Muscle layer of duodenum (tissue), 2 donors: ENCODE measurements around the gene IL17REL.
"Not testable (repeated sequence)": the region's sequence is repeated elsewhere in the genome, so short reads cannot be mapped to it uniquely, and the experiment has no call there.

Experiments
- H3K27ac ChIP-seq: one replicate; pipeline ENCODE4 v1.7.0; 2013; ENCODE audit warnings: mild to moderate bottlenecking, low read length
- H3K27me3 ChIP-seq: one replicate; pipeline ENCODE4 v1.7.0; 2013; ENCODE audit warnings: low read depth, mild to moderate bottlenecking, control low read depth, low read length
- H3K36me3 ChIP-seq, 2 donors: one replicate each; pipeline ENCODE4 v1.7.0; 2013; ENCODE audit warnings: low read length in 2 of 2, control low read depth in 1 of 2, mild to moderate bottlenecking in 1 of 2; ENCODE audit not compliant: insufficient read depth in 2 of 2, control insufficient read depth in 1 of 2
- H3K4me1 ChIP-seq, 2 donors: one replicate each; pipeline ENCODE4 v1.7.0; 2013; ENCODE audit warnings: low read length in 2 of 2, mild to moderate bottlenecking in 2 of 2, control low read depth in 1 of 2, moderate library complexity in 1 of 2; ENCODE audit not compliant: insufficient read depth in 2 of 2, control insufficient read depth in 1 of 2
- H3K4me3 ChIP-seq, 2 donors: one replicate each; pipeline ENCODE4 v1.7.0; 2013; ENCODE audit warnings: low read length in 2 of 2, low read depth in 1 of 2, mild to moderate bottlenecking in 1 of 2
- H3K9me3 ChIP-seq, 2 donors: one replicate each; pipeline ENCODE4 v1.7.0; 2013; ENCODE audit warnings: low read length in 2 of 2, control low read depth in 1 of 2, mild to moderate bottlenecking in 1 of 2; ENCODE audit not compliant: control insufficient read depth in 1 of 2
- donor health status: healthy.

IL17REL gene

DNA sequence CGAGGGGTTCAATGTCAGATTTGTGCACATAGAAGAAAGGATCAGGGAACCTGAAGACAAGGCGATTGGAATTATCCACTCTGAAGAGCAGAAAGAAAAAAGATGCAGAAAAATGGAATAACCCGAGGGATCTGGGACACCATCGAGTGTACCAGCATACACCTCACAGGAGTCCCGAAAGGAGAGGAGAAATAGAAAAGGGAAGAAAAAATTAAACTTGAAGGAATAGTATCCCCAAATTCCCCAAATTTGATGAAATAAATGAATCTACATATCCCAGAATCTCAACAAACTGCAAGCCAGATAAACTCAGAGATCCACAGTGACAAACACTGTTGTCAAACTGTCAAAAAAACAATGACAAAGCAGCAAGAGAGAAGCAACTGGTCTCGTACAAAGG, 21.4 kb downstream of the IL17REL start:
- Histone ChIP-seq H3K4me3 (no peak overlapping the region), H3K36me3 (no peaks in the 10 kb centered on the region), H3K4me1 (peaks cover 0 to 3% of the 10 kb centered on the region in 2 donors), H3K9me3 (peaks cover 0 to 22% of the 10 kb centered on the region in 2 donors), H3K27me3 (no peaks in the 10 kb centered on the region), H3K27ac (no peak overlapping the region)

DNA sequence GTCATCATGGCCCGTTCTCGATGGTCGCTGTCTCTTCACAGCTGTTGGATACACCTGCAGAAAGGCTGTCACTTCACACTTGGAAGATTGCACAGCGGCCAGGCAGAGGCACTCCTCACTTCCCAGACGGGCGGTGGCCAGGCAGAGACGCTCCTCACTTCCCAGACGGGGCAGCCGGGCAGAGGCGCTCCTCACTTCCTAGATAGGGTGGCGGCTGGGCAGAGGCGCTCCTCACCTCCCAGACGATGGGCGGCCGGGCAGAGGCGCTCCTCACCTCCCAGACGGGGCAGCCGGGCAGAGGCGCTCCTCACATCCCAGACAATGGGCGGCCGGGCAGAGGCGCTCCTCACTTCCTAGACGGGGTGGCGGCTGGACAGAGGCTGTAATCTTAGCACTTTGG, 22.7 kb downstream of the IL17REL start:
- H3K36me3 ChIP-seq, H3K4me1 ChIP-seq, H3K4me3 ChIP-seq, H3K27ac ChIP-seq, H3K27me3 ChIP-seq: not testable (repeated sequence)
- H3K9me3 ChIP-seq = peaks cover 0 to 23% of the 10 kb centered on the region in 2 donors

DNA sequence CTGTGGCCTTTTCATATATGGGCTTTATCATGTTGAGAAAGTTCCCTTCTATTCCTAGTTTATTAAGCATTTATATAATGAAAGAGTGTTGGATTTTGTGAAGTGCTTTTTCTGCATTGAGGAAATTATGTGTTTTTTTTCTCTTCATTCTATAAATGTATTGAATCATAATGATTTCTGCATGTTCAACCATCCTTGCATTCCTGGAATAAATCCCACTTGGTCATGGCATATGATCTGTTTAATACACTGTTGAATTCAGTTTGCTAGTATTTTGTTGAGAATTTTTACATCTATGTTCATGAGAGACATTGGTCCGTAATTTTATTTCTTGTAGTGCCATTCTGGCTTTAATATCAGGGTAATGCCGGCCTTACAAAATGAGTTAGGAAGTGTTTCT, 26.2 kb downstream of the IL17REL start:
- Histone ChIP-seq H3K9me3 (peaks cover 0 to 16% of the 10 kb centered on the region in 2 donors), H3K27ac (no peak overlapping the region), H3K4me1 (peaks cover 0 to 6% of the 10 kb centered on the region in 2 donors), H3K27me3 (peaks cover 7% of the 10 kb centered on the region), H3K36me3 (no peaks in the 10 kb centered on the region), H3K4me3 (no peak overlapping the region)

DNA sequence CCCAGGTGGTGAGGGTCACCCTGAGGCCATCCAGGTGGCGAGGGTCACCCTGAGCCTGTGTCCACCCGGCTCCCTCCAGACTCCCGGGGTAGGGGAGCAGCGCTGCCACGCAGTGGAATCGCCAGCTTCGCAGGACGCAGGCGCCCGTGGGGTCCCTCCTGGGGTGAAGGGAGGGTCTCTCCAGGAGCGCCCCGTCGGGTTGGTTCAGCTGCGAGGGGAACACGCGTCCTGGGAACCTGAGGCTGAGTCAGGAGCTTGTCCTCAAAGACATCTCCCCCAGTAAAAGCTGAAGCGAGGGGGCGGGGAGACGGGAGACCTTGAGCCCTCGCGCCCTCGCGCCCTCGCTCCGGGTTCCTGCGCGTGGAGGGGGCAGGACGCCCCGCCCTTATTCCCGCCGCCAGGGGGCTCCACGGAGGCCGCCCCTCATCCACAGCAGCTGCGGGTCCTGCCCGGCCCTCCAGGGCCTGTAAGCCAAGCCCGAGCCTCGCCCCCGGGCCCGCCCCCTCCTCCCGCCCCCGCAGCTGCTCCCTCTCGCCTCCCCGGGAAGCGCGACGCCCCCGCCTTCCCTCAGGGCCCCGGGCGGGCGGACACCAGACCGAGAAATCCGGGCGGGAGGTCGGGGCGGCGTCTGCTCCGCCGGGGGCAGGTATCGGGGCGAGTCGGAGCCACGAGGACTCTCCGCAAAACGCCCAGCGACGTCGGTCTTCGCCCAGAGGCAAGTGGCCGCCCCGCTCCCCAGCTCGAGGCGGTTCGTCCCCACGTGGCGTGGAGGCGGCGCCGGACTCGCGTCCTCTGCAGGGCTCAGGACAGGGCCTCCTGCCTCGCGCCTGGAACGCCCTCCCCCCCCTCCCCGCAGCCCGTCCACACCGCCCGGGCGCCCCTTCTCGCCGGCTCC, 29.2 kb downstream of the IL17REL start:
- Histone ChIP-seq H3K27me3 (peaks cover 7% of the 10 kb centered on the region), H3K4me3 (no peak overlapping the region), H3K36me3 (no peaks in the 10 kb centered on the region), H3K4me1 (peaks cover 0 to 6% of the 10 kb centered on the region in 2 donors), H3K9me3 (peaks cover 0 to 16% of the 10 kb centered on the region in 2 donors), H3K27ac (no peak overlapping the region)

DNA sequence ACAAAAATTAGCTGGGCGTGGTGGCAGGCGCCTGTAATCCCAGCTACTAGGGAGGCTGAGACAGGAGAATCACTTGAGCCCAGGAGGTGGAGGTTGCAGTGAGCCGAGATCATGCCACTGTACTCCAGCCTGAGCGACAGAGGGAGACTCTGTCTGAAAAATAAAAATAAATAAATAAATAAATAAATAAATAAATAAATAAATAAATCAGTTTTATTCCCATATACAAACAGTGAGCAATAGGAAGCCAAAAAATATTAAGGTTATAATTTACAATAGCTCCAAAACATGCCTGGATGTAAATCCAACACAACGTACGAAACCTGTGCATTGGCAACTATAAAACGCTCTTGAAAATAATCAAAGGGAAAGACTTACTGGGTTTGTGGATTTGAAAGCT, 30.8 kb downstream of the IL17REL start:
- peaks cover 0 to 16% of the 10 kb centered on the region in 2 donors for H3K9me3 ChIP-seq
- not testable (repeated sequence) for H3K36me3 ChIP-seq, H3K27me3 ChIP-seq, H3K4me3 ChIP-seq, H3K27ac ChIP-seq, H3K4me1 ChIP-seq

DNA sequence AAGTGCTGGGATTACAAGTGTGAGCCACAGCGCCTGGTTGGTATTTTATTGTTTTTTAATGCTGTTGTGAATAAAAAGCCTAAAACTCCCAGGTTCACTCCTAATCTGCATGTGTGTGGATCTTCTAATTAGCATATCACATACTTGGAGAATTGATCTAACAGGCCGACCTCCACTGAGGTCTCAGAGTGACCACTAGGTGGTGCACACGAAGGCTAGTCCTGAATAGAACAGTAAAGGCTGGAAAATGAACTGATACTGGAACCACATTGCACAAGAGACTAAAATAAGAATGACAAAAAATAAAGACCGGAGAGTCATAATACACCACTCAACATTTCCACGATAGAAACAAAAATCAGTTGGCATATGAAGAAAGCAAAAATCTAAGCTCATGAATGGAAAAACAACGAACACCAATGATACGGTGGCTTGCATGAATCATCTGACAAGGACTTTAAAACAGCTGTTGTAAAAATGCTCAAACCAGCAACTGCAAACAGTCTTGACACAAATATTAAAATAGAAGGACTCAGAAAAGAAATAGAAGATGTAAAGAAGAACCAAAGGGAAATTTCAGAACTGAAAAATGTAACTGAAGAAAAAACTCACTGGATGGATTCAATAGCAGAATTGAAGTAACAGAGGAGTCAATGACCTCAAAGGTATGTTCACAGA, 32.8 kb downstream of the IL17REL start:
- H3K36me3 ChIP-seq = no peaks in the 10 kb centered on the region
- no peak overlapping the region for H3K27ac ChIP-seq
- peaks cover 7% of the 10 kb centered on the region for H3K27me3 ChIP-seq

DNA sequence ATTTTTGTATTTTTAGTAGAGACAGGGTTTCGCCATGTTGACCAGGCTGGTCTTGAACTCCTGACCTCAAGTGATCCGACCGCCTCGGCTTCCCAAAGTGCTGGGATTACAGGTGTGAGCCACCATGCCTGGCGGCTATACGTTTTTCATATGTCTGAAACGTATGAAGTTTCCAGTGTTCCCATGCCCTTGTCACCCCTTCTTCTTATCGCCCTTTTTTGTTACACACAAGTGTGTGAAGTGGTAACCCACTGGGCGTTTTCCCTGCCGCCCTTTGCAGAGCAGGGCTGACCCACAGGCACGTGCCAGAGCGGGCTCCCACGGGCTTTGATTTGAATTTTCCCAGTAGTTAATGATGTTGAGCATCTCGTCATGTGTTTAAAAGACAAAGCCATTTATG, 35.0 kb downstream of the IL17REL start:
- Histone ChIP-seq H3K4me3 (no peak overlapping the region), H3K27me3 (no peaks in the 10 kb centered on the region), H3K4me1 (no peaks in the 10 kb centered on the region), H3K27ac (no peak overlapping the region), H3K36me3 (no peaks in the 10 kb centered on the region), H3K9me3 (peaks cover 0 to 8% of the 10 kb centered on the region in 2 donors)

More for the DNA sequence above, 32.8 kb downstream of the IL17REL start:
- peaks cover 0 to 8% of the 10 kb centered on the region in 2 donors for H3K9me3 ChIP-seq
- peaks cover 0 to 6% of the 10 kb centered on the region in 2 donors for H3K4me1 ChIP-seq
- H3K4me3 ChIP-seq = no peak overlapping the region

DNA sequence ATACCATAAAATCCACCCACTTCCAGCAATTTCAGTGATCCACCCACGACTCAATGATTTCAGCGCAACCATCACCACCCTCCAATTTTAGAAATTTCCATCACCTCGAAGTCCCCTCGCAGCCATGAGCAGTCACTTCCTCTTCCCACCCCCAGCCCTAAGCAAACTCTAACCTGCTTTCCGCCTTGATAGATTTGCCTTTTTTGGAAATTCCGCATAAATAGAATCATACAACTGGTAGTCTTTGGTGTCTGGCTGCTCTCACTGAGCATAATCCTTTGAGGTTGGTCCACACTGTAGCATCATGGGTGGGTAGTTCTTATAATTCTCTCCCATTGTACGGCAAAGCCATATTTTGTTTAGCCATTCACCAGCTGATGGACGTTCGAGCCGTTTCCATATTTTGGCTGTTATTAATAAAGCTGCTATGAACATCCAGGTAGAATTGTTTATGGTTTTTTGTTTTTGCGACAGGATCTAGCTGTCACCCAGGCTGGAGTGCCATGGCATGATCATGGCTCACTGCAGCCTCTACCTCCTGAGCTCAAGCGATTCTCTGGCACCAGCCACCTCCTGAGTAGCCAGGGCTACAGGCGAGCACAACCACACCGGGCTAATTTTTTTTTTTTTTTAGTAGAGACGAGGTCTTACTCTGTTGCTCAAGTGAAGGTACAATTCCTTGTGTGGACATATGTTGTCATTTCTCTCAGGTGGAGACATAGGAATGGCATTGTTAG, 36.0 kb downstream of the IL17REL start:
- peaks cover 0 to 3% of the 10 kb centered on the region in 2 donors for H3K4me1 ChIP-seq

DNA sequence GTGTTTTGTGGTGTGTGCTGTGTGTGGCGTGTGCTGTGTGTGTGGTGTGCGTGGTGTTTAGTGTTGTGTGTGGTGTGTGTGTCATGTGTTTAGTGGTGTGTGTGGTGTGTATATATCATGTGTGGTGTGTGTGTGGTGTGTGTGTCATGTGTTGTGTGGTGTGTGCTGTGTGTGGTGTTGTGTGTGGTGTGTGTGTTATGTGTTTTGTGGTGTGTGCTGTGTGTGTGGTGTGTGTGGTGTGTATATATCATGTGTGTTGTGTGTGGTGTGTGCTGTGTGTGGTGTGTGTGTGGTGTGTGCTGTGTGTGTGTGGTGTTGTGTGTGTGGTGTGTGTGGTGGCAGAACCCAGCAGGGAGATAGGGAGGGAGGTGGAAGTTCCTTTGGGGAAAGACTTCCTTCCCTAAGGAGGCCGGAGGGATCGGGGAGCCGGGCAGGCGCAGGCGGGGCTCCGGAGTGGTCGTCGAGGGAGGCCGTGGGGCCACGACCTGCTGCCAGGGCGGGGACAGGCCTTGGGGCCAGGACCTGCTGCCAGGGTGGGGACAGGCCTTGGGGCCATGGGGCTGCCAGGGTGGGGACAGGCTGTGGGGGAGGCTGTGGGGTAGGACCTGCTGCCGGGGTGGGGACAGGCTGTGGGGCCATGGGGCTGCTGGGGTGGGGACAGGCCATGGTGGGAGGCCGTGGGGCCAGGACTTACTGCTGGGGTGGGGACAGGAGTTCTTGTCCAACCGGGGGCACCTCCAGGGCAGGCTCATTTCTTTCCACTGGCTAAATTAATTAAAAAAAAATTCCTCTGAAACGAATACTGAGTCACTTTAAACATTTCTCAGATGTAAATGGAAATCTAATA, 36.8 kb downstream of the IL17REL start:
- Histone ChIP-seq H3K4me3 (no peak overlapping the region), H3K27ac (no peak overlapping the region), H3K9me3 (peaks cover 0 to 8% of the 10 kb centered on the region in 2 donors), H3K4me1 (peaks cover 0 to 4% of the 10 kb centered on the region in 2 donors), H3K36me3 (no peaks in the 10 kb centered on the region), H3K27me3 (no peaks in the 10 kb centered on the region)

More for the DNA sequence above, 36.0 kb downstream of the IL17REL start:
- no peaks in the 10 kb centered on the region for H3K36me3 ChIP-seq
- no peak overlapping the region for H3K27ac ChIP-seq
- peaks cover 0 to 8% of the 10 kb centered on the region in 2 donors for H3K9me3 ChIP-seq
- no peaks in the 10 kb centered on the region for H3K27me3 ChIP-seq
- H3K4me3 ChIP-seq = no peak overlapping the region

DNA sequence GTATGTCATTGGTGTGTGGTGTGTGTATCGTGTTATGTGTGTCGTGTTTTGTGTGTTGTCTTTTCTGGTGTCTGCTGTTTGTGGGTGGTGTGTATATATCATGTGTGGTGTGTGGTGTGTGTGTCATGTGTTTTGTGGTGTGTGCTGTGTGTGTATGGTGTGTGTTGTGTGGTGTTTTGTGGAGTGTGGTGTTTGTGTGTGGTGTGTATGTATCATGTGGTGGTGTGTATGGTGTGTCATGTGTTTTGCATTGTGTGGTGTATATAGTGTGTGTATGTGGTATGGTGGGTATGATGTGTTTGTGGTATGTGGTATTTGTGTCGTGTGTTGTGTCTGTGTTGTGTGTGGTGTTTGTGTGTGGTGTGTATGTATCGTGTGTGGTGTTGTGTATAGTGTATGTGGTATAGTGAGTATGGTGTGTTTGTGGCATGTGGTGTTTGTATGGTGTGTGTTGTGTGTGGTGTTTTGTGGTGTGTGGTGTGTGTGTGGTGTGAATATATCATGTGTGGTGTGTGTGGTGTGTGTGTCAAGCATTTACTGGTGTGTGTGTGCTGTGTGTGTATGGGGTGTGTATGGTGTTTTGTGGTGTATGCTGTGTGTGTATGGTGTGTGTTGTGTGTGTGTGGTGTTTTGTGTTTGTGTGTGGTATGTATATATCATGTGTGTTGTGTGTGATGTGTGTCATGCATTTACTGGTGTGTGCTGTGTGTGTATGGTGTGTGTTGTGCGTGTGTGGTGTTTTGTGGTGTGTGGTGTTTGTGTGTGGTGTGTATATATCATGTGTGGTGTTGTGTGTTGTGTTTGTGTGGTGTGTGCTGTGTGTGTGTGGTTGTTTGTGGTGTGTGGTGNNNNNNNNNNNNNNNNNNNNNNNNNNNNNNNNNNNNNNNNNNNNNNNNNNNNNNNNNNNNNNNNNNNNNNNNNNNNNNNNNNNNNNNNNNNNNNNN, 39.3 kb downstream of the IL17REL start:
- no peaks in the 10 kb centered on the region for H3K9me3 ChIP-seq
- no peak overlapping the region for H3K27ac ChIP-seq
- H3K36me3 ChIP-seq = no peaks in the 10 kb centered on the region
- peaks cover 0 to 13% of the 10 kb centered on the region in 2 donors for H3K4me1 ChIP-seq
- H3K4me3 ChIP-seq = no peak overlapping the region
- H3K27me3 ChIP-seq = no peaks in the 10 kb centered on the region
